ENCODE measurements around the gene DSCAML1.
A peak's percentile ranks its signal among the peaks of the same experiment; 100 is the strongest.

Gene DSCAML1

DNA sequence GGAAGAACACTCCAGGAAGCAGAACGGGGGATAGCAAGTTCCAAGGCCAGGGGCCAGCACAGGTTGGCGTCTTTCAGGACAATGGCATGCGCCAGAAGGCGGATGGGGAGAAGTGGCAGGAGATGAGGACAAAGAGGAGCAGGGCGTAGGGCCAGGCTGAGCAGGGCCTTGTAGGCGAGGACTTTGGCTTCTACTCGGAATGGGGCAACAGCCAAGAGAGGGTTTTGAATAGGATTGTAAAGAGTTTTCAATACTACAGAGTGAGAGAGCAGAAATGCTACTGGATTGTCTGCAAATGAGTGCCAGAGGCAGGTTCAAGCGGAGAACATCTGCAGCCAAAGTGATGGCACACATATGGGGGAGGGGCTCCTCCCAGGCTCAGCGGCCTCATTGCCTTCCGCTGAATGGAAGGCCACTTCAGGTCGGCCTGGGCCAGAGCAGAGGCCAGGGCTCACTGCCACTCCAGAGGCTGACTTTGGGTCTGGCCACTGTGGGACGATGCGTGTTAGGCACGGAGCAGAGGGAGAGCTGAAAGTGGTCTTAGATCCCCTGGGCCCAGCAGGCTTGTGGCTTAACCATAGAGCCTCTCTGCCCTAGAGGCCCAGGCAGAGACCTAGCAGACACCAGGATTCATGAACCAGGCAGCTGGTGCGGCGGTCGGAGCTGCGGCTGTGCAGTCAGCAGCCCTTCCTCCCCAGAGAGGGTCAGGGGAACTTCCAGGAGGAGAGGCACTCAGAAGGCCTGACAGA lies 118.2 kb downstream of the DSCAML1 start:
- TF ChIP-seq, protein P1, sequence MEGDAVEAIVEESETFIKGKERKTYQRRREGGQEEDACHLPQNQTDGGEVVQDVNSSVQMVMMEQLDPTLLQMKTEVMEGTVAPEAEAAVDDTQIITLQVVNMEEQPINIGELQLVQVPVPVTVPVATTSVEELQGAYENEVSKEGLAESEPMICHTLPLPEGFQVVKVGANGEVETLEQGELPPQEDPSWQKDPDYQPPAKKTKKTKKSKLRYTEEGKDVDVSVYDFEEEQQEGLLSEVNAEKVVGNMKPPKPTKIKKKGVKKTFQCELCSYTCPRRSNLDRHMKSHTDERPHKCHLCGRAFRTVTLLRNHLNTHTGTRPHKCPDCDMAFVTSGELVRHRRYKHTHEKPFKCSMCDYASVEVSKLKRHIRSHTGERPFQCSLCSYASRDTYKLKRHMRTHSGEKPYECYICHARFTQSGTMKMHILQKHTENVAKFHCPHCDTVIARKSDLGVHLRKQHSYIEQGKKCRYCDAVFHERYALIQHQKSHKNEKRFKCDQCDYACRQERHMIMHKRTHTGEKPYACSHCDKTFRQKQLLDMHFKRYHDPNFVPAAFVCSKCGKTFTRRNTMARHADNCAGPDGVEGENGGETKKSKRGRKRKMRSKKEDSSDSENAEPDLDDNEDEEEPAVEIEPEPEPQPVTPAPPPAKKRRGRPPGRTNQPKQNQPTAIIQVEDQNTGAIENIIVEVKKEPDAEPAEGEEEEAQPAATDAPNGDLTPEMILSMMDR (IDR thresholded peaks at IDR 0.05; ENCODE audit: insufficient read depth, low read depth, low read length, missing control alignments) = no peak
- DNase-seq (ENCODE audit: low read depth) = peak; percentile 10
- H3K4me3 ChIP-seq (ENCODE audit: low read depth, low read length) = no peak overlapping the region

DNA sequence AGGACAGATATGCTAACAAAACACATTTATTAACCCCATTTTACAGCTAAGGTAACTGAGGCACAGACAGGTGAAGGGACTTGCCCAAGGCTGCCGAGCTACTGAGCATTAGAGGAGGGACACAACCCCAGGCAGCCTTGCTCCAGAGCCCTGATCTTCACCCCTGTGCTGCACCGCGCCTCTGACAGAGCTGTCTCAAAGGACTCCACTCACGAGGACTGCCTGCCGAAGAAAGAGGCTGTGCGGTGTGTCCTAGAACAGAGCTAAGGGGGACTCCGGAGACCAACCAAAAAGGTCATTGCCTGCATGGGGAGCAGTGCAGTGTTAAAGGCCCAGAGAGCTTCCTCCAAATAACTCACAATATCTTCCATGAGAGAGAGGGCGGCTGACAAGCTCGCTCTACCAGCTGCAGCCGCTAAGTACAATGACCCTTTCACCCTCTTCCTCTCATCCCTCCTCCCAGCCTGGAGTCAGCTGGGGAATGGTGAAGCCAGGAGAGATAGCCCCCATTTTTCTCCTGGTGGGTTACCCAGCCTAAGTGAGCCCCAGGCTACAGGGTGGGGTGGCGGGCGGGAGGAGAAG lies 119.2 kb downstream of the DSCAML1 start:
- TF ChIP-seq, protein P1 (IDR thresholded peaks at IDR 0.05; ENCODE audit: insufficient read depth, low read depth, low read length, missing control alignments) = no peak
- H3K4me3 ChIP-seq (ENCODE audit: low read depth, low read length) = no peak overlapping the region
- DNase-seq (ENCODE audit: low read depth) = no peak

DNA sequence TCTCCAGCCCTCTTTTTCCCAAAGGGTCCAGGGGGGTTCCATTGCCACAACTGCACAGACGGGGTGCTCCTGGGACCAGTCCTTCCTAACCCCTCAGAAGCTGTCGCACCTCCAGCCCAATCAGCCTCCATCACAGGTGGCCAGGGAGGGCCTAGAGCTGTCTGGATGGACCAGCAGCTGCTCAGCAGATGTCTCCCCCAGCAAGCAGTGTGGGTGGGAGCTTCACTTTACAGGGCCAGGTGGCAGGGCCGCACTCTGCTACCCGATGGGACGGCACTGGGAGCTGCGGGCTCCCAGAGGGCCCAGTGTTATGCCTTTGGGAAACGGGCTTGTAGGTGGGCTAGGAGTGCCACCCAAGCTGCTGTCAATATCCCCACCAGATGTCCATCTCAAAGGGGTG lies 120.5 kb downstream of the DSCAML1 start:
- DNase-seq (ENCODE audit: low read depth) = no peak
- no peak overlapping the region for H3K4me3 ChIP-seq (ENCODE audit: low read depth, low read length)
- TF ChIP-seq, protein P1 (IDR thresholded peaks at IDR 0.05; ENCODE audit: insufficient read depth, low read depth, low read length, missing control alignments) = no peak

DNA sequence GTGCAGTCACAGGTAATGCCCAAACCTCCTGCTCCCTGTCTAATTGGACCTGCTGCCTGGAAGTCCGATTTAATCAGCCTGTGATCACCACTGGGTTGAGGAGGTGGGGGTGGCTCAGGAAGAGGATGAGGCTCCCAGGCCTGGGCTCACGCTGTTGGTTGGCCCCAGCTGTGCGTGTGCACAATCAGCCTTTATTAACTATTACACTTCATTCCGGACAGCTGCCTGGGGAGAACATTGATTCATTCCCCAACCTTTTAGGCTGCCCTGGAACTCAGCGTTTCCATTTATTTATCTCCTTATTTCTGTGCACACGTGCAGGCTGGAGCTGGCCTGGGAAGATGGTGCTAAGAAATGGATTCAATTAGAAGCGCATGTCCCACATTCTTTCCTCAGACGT lies 123.4 kb downstream of the DSCAML1 start:
- no peak overlapping the region for H3K4me3 ChIP-seq (ENCODE audit: low read depth, low read length)
- TF ChIP-seq, protein P1 (IDR thresholded peaks at IDR 0.05; ENCODE audit: insufficient read depth, low read depth, low read length, missing control alignments) = no peak
- no peak for DNase-seq (ENCODE audit: low read depth)

DNA sequence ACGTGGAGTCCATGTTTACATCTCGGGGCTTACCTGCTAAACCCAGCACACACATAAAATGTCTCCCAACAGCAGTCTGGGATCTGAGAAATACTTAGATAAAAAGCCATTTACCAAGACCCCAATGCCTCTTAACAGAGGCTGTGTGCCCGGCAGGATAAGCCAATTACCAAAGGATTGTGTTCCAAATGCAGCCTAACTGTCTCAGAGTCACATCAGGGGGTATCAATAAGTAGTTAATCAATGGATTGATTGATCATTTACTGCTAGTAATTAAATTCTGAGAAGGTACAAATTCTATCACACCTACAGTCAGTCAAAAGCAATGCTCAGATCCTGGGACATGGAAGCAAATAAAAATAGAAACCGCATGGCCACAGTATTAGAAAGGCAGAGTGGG lies 125.6 kb downstream of the DSCAML1 start:
- TF ChIP-seq, protein P1 (IDR thresholded peaks at IDR 0.05; ENCODE audit: insufficient read depth, low read depth, low read length, missing control alignments) = no peak
- no peak overlapping the region for H3K4me3 ChIP-seq (ENCODE audit: low read depth, low read length)
- no peak for DNase-seq (ENCODE audit: low read depth)

DNA sequence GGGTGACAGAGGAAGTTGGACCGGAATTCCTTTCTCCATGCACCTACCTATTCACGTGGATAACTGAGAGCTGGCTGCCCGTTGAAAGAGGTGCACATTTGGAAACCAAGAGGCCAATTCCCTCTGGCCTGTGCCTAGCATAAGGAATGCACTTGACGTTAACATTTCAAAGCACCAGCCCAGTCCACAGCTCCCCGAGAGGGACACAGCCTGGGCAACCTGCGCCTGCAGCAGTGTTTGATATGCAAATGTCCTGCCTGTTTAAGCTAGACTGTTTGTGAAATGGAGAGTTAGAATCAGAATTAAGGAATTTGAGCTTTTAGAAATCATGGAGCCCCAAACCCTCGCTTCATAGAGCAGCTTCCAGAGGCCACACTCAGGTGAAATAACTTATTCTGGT lies 126.1 kb downstream of the DSCAML1 start:
- no peak for DNase-seq (ENCODE audit: low read depth)
- H3K4me3 ChIP-seq (ENCODE audit: low read depth, low read length) = no peak overlapping the region
- TF ChIP-seq, protein P1 (IDR thresholded peaks at IDR 0.05; ENCODE audit: insufficient read depth, low read depth, low read length, missing control alignments) = no peak

All from GM12865 (cell line).